Kidney (tissue), 14 donors: ENCODE measurements around the gene L3MBTL4. TPM values are rescaled to one million over a fixed set of nuclear protein-coding genes. Genes with fewer than 3 reads are reported as not detected.

Source experiments
- DNase-seq, 5 donors: peaks; one replicate each; pipeline ENCODE4 v3.0.0-alpha.2; 2013 to 2020
- FAIRE-seq: peaks from 2 replicates; lab custom pipeline; 2012; peaks lifted over from hg19 to GRCh38; lab: Jason Lieb, UNC
- H3K27ac ChIP-seq, 2 donors: one replicate each; pipeline ENCODE4 v1.7.0; 2013; ENCODE audit warnings: low read depth in 2 of 2, low read length in 2 of 2, inconsistent platforms in 1 of 2
- H3K27me3 ChIP-seq: one replicate; pipeline ENCODE4 v1.7.1; 2013; ENCODE audit warnings: low read length, inconsistent platforms; ENCODE audit not compliant: control insufficient read depth, insufficient read depth
- H3K36me3 ChIP-seq, 3 donors: one replicate each; pipeline versions ENCODE4 v1.7.0 to v1.7.1; 2013; ENCODE audit warnings: low read length in 3 of 3, control low read depth in 1 of 3, inconsistent platforms in 1 of 3; ENCODE audit not compliant: insufficient read depth in 3 of 3, control insufficient read depth in 2 of 3
- H3K4me1 ChIP-seq, 3 donors: one replicate each; pipeline versions ENCODE4 v1.7.0 to v1.7.1; 2013; ENCODE audit warnings: low read length in 3 of 3, inconsistent platforms in 1 of 3, low read depth in 1 of 3; ENCODE audit not compliant: control insufficient read depth in 2 of 3, insufficient read depth in 2 of 3
- H3K4me3 ChIP-seq, 3 donors: one replicate each; pipeline versions ENCODE4 v1.7.0 to v1.8.1; 2013; ENCODE audit warnings: low read length in 3 of 3, control low read depth in 1 of 3, inconsistent platforms in 1 of 3
- H3K9ac ChIP-seq, 3 donors: one replicate each; pipeline versions ENCODE4 v1.7.0 to v1.7.1; 2013; ENCODE audit warnings: low read length in 3 of 3, control low read depth in 1 of 3, inconsistent platforms in 1 of 3
- H3K9me3 ChIP-seq, 3 donors: one replicate each; pipeline versions ENCODE4 v1.7.0 to v1.7.1; 2013; ENCODE audit warnings: low read length in 3 of 3, control low read depth in 1 of 3, inconsistent platforms in 1 of 3; ENCODE audit not compliant: control insufficient read depth in 2 of 3, insufficient read depth in 1 of 3
- CTCF ChIP-seq: IDR thresholded peaks from 3 replicates; pipeline ENCODE4 v1.5.1; 2012; ENCODE audit warnings: mild to moderate bottlenecking, moderate library complexity, borderline replicate concordance; ENCODE audit not compliant: insufficient read depth; ENCODE audit errors: extremely low read depth
- intact Hi-C: fragments of 100-400 bp; cut with DNase I; formaldehyde crosslinking; loops from one replicate; pipeline ENCODE4 v1.11.1; 2022
- polyA plus RNA-seq: library from polyadenylated mRNA; stranded (reverse); fragments of 350-450 nt; fragmentation: Illumina TruSeq; extraction: RNeasy Lipid Tissue Mini Kit (QIAGEN cat#74804); gene quantifications from one replicate; pipeline ENCODE4 v1.2.3, GENCODE V29; 2014; ENCODE audit warnings: low read depth, low replicate concordance; ENCODE audit not compliant: insufficient read depth
- total RNA-seq: library from RNA; stranded (reverse); fragmentation: NEBNext Ultra II Directional; extraction: Animal tissue kit (Norgen Biotek cat#: 25700); gene quantifications from one replicate; pipeline ENCODE4 v1.2.1, GENCODE V29; 2021
- donor health status: control.
- donor health status: control.
- donor health status: control.
- donor health status: control.
- donor health status: control.
- donor health status: DM: yes; HTN: yes; CAD: no.
- donor health status: Normal renal cell carcinoma (clear cell type).

Gene L3MBTL4
- total and polyA plus RNA-seq, 2 donors from 2014 or later = 3.9 to 15.2 TPM

GRCh38 chr18:6170604-6171003, 244.1 kb downstream of the L3MBTL4 start:
- Histone ChIP-seq H3K9me3 (no peaks in the 10 kb centered on the region), H3K27ac (no peak overlapping the region), H3K9ac (no peak overlapping the region), H3K36me3 (peaks cover 0 to 6% (median 0%) of the 10 kb centered on the region in 3 donors), H3K4me3 (no peak overlapping the region), H3K27me3 (no peaks in the 10 kb centered on the region), H3K4me1 (no peaks in the 10 kb centered on the region)
- TF ChIP-seq CTCF = no peak
- no peak for DNase-seq
- FAIRE-seq = no peak
- intact Hi-C loops = no loop called here

GRCh38 chr18:6161549-6161948, 253.2 kb downstream of the L3MBTL4 start:
- no peak overlapping the region for H3K9ac ChIP-seq
- FAIRE-seq (no peak), DNase-seq (no peak)
- H3K27ac ChIP-seq = no peak overlapping the region
- peaks cover 0 to 2% (median 0%) of the 10 kb centered on the region in 3 donors for H3K9me3 ChIP-seq
- H3K27me3 ChIP-seq = no peaks in the 10 kb centered on the region
- no peaks in the 10 kb centered on the region for H3K4me1 ChIP-seq
- H3K36me3 ChIP-seq = no peaks in the 10 kb centered on the region
- intact Hi-C loops = no loop called here
- TF ChIP-seq CTCF = no peak
- no peak overlapping the region for H3K4me3 ChIP-seq

- Histone ChIP-seq H3K9ac (no peak overlapping the region), H3K9me3 (peaks cover 0 to 2% (median 0%) of the 10 kb centered on the region in 3 donors), H3K27me3 (no peaks in the 10 kb centered on the region), H3K27ac (no peak overlapping the region), H3K36me3 (no peaks in the 10 kb centered on the region), H3K4me1 (no peaks in the 10 kb centered on the region), H3K4me3 (no peak overlapping the region)
- no peak for DNase-seq
- no peak for FAIRE-seq
- TF ChIP-seq CTCF = no peak
- intact Hi-C loops = no loop called here
Measured at GRCh38 chr18:6159426-6159825, 255.3 kb downstream of the L3MBTL4 start.

GRCh38 chr18:6158958-6159357, 255.8 kb downstream of the L3MBTL4 start:
- FAIRE-seq = no peak
- H3K27me3 ChIP-seq = no peaks in the 10 kb centered on the region
- no peak overlapping the region for H3K27ac ChIP-seq
- H3K4me1 ChIP-seq = no peaks in the 10 kb centered on the region
- intact Hi-C loops = no loop called here
- no peak for DNase-seq
- no peaks in the 10 kb centered on the region for H3K36me3 ChIP-seq
- no peak overlapping the region for H3K9ac ChIP-seq
- TF ChIP-seq CTCF = no peak
- peaks cover 0 to 2% (median 0%) of the 10 kb centered on the region in 3 donors for H3K9me3 ChIP-seq
- no peak overlapping the region for H3K4me3 ChIP-seq
